Muscle of leg (tissue), 11 donors: ENCODE measurements around the gene RBM47. TPM values are rescaled to one million over a fixed set of nuclear protein-coding genes. Genes with fewer than 3 reads are reported as not detected.

ENCODE experiments used
- DNase-seq: peaks from one replicate; pipeline ENCODE4 v3.0.0; 2013
- H3K27ac ChIP-seq: one replicate; pipeline ENCODE4 v1.5.1; 2013; ENCODE audit warnings: mild to moderate bottlenecking, low read length, control low read depth
- H3K27me3 ChIP-seq: one replicate; pipeline ENCODE4 v1.6.1; 2013; ENCODE audit warnings: low read length; ENCODE audit not compliant: control insufficient read depth, insufficient read depth
- H3K36me3 ChIP-seq: one replicate; pipeline ENCODE4 v1.6.1; 2013; ENCODE audit warnings: low read length; ENCODE audit not compliant: control insufficient read depth, insufficient read depth
- H3K4me1 ChIP-seq: one replicate; pipeline ENCODE4 v1.6.1; 2013; ENCODE audit warnings: low read length; ENCODE audit not compliant: control insufficient read depth, insufficient read depth
- H3K4me3 ChIP-seq: one replicate; pipeline ENCODE4 v1.5.1; 2013; ENCODE audit warnings: low read length, control low read depth
- H3K9me3 ChIP-seq: replicated peaks from 2 replicates; pipeline ENCODE4 v1.6.1; 2013; ENCODE audit warnings: low read depth, low read length; ENCODE audit not compliant: control insufficient read depth
- WGBS: methylation state at CpG from one replicate; pipeline ENCODE4 v1.1.5; 2013; ENCODE audit warnings: missing lambda C conversion rate; ENCODE audit not compliant: insufficient coverage; 5-methylcytosine and 5-hydroxymethylcytosine counted together
- polyA plus RNA-seq, 8 donors: library from polyadenylated mRNA; unstranded; fragments of 120-200 nt; gene quantifications; one replicate each; pipeline versions ENCODE4 v1.2.1 to v1.2.3, GENCODE V29; 2013; ENCODE audit warnings: inconsistent platforms in 1 of 8, low replicate concordance in 1 of 8; ENCODE audit not compliant: insufficient read length in 8 of 8, insufficient read depth in 1 of 8
- total RNA-seq: library from RNA; stranded (reverse); fragments of 120-200 nt; gene quantifications from one replicate; pipeline ENCODE4 v1.2.4, GENCODE V29; 2013

The RBM47 gene
- total and polyA plus RNA-seq, 9 donors: 1.2 to 6.3 (median 2.0) TPM

DNA sequence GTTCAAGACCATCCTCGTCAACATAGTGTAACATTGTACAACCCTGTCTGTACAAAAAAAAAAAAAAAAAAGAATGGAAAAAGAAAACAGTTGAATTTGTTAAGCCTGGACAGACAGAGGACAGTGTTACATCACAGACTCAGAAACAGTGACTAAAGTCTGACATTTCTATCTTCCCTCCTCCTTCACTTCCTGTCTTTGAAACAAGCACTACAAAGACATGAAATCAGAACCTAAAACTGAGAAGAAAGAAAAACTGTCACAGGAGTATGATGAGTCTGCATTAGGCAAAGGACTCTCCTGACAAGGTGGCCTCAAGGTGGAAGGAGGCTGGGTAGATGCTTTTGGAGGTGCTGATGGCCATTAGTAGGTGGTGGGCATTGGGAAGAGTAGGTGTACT, 126.7 kb downstream of the RBM47 start:
- no peak overlapping the region for H3K27ac ChIP-seq
- no peaks in the 10 kb centered on the region for H3K9me3 ChIP-seq
- H3K27me3 ChIP-seq: no peaks in the 10 kb centered on the region
- WGBS: no CpG with 5 or more reads among the region's 1 CpG
- H3K4me1 ChIP-seq: no peaks in the 10 kb centered on the region
- no peak overlapping the region for H3K4me3 ChIP-seq
- no peak for DNase-seq
- no peaks in the 10 kb centered on the region for H3K36me3 ChIP-seq

- peak; percentile 42 for DNase-seq
- no peaks in the 10 kb centered on the region for H3K9me3 ChIP-seq
- no peaks in the 10 kb centered on the region for H3K4me1 ChIP-seq
- H3K4me3 ChIP-seq: no peak overlapping the region
- H3K27me3 ChIP-seq: no peaks in the 10 kb centered on the region
- H3K36me3 ChIP-seq: no peaks in the 10 kb centered on the region
- no peak overlapping the region for H3K27ac ChIP-seq
- whole genome bisulfite sequencing: 68% methylated on average over 2 of the region's 4 CpGs
These were observed 127.4 kb downstream of the RBM47 start for GRCh38 chr4:40502220-40502619.

- H3K4me3 ChIP-seq: no peak overlapping the region
- DNase-seq: peak; percentile 30
- H3K4me1 ChIP-seq: no peaks in the 10 kb centered on the region
- H3K36me3 ChIP-seq: no peaks in the 10 kb centered on the region
- H3K27ac ChIP-seq: no peak overlapping the region
- H3K9me3 ChIP-seq: no peaks in the 10 kb centered on the region
- H3K27me3 ChIP-seq: no peaks in the 10 kb centered on the region
- WGBS: 58% methylated on average over 2 of the region's 6 CpGs
These were observed 128.9 kb downstream of the RBM47 start for GRCh38 chr4:40500781-40501180.

- 89% methylated on average over 1 of the region's 3 CpGs for WGBS
- Histone ChIP-seq H3K9me3 (no peaks in the 10 kb centered on the region), H3K27ac (no peak overlapping the region), H3K4me3 (no peak overlapping the region), H3K36me3 (no peaks in the 10 kb centered on the region), H3K27me3 (no peaks in the 10 kb centered on the region), H3K4me1 (no peaks in the 10 kb centered on the region)
- no peak for DNase-seq
These were observed 136.5 kb downstream of the RBM47 start for GRCh38 chr4:40493160-40493559.

GRCh38 chr4:40492691-40493090, 137.0 kb downstream of the RBM47 start:
- Histone ChIP-seq H3K9me3 (no peaks in the 10 kb centered on the region), H3K27me3 (no peaks in the 10 kb centered on the region), H3K4me1 (no peaks in the 10 kb centered on the region), H3K36me3 (no peaks in the 10 kb centered on the region), H3K4me3 (no peak overlapping the region), H3K27ac (no peak overlapping the region)
- peak; percentile 36 for DNase-seq
- no CpG with 5 or more reads among the region's 3 CpGs for WGBS

DNA sequence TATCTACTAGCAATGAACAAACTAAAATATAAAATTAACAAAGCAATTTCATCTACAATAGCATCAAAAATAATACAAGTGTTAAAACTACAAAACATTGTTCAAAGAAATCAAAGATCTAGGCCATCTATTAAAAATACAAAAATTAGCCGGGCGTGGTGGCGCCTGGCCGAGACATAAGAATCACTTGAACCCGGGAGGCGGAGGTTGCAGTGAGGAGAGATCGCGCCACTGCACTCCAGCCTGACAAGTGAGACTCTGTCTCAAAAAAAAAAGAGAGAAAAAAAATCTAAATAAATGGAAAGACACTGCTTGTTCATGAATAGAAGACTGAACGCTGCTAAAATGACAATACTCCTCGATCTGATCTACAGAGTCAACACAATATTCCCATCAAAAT, 139.2 kb downstream of the RBM47 start:
- WGBS: no CpG with 5 or more reads among the region's 10 CpGs
- no peaks in the 10 kb centered on the region for H3K27me3 ChIP-seq
- H3K4me3 ChIP-seq: no peak overlapping the region
- DNase-seq: no peak
- H3K4me1 ChIP-seq: no peaks in the 10 kb centered on the region
- no peaks in the 10 kb centered on the region for H3K36me3 ChIP-seq
- H3K27ac ChIP-seq: no peak overlapping the region
- no peaks in the 10 kb centered on the region for H3K9me3 ChIP-seq

DNA sequence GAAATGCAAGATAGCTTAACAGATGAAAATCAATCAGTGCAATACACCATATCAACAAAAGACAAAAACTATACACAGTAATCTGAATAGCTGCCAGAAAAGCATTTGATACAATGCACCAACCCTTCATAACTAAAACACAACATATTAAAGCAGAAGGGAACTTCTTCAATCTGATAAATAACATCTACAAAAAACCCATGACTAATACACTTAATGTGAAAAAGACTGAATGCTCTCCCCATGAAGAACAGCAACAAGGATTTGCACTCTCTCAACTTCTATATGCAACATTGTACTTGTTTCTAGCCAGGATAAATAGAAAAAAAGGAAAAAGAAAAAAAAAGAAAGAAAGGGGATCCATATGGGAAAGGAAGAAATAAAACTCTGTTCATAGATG, 139.7 kb downstream of the RBM47 start:
- Histone ChIP-seq H3K27ac (no peak overlapping the region), H3K9me3 (no peaks in the 10 kb centered on the region), H3K27me3 (no peaks in the 10 kb centered on the region), H3K4me1 (no peaks in the 10 kb centered on the region), H3K36me3 (no peaks in the 10 kb centered on the region), H3K4me3 (no peak overlapping the region)
- no peak for DNase-seq

- WGBS: no CpG with 5 or more reads among the region's 1 CpG
- DNase-seq: no peak
- peaks cover 4% of the 10 kb centered on the region for H3K27me3 ChIP-seq
These were observed 143.1 kb downstream of the RBM47 start for GRCh38 chr4:40486534-40486933.

GRCh38 chr4:40484346-40485090, 145.1 kb downstream of the RBM47 start:
- WGBS: no CpG with 5 or more reads among the region's 1 CpG
- no peak overlapping the region for H3K4me3 ChIP-seq

More at GRCh38 chr4:40486534-40486933, 143.1 kb downstream of the RBM47 start:
- no peaks in the 10 kb centered on the region for H3K36me3 ChIP-seq
- H3K9me3 ChIP-seq: no peaks in the 10 kb centered on the region
- H3K4me1 ChIP-seq: no peaks in the 10 kb centered on the region
- no peak overlapping the region for H3K27ac ChIP-seq
- H3K4me3 ChIP-seq: no peak overlapping the region

GRCh38 chr4:40482985-40483647, 146.5 kb downstream of the RBM47 start:
- Histone ChIP-seq H3K4me1 (no peaks in the 10 kb centered on the region), H3K9me3 (no peaks in the 10 kb centered on the region), H3K27ac (no peak overlapping the region), H3K4me3 (no peak overlapping the region), H3K36me3 (no peaks in the 10 kb centered on the region), H3K27me3 (peaks cover 4% of the 10 kb centered on the region)
- DNase-seq: peak; percentile 27
- 77% methylated on average over 15 of the region's 21 CpGs for WGBS

More at GRCh38 chr4:40484346-40485090, 145.1 kb downstream of the RBM47 start:
- Histone ChIP-seq H3K9me3 (no peaks in the 10 kb centered on the region), H3K4me1 (no peaks in the 10 kb centered on the region), H3K27ac (no peak overlapping the region), H3K36me3 (no peaks in the 10 kb centered on the region), H3K27me3 (peaks cover 4% of the 10 kb centered on the region)
- no peak for DNase-seq
